CD14-positive monocyte (primary cell): ENCODE data around the gene DPP7. TPM values are rescaled to one million over a fixed set of nuclear protein-coding genes. Genes with fewer than 3 reads are reported as not detected.
A peak's percentile ranks its signal among the peaks of the same experiment; 100 is the strongest.
"Not testable (repeated sequence)": the region's sequence is repeated elsewhere in the genome, so short reads cannot be mapped to it uniquely, and the experiment has no call there.

Experiments used
- DNase-seq, 3 donors: peaks; one replicate each; pipeline ENCODE4 v3.0.0-alpha.2; 2011 to 2022
- H2AFZ ChIP-seq: 2 replicates; pipeline ENCODE4 v1.6.0; 2012; ENCODE audit warnings: mild to moderate bottlenecking, low read depth, low read length, inconsistent platforms; ENCODE audit not compliant: insufficient read depth, poor library complexity, severe bottlenecking
- H3K27ac ChIP-seq, 2 donors: 1 replicate in 1 of 2; 2 replicates in 1 of 2; pipeline ENCODE4 v1.5.1; 2012 to 2013; ENCODE audit warnings: low read length in 2 of 2, control low read depth in 1 of 2, inconsistent platforms in 1 of 2, low read depth in 1 of 2, mild to moderate bottlenecking in 1 of 2
- H3K27me3 ChIP-seq, 2 donors: one replicate each; pipeline versions ENCODE4 v1.6.0 to v1.6.1; 2011 to 2013; ENCODE audit warnings: low read length in 2 of 2; ENCODE audit not compliant: control insufficient read depth in 2 of 2, insufficient read depth in 2 of 2
- H3K36me3 ChIP-seq, 2 donors: replicated peaks in 1 of 2; 1 replicate in 1 of 2; 2 replicates in 1 of 2; pipeline versions ENCODE4 v1.5.1 to v1.6.1; 2012 to 2013; ENCODE audit warnings: low read length in 2 of 2, control low read depth in 1 of 2, inconsistent platforms in 1 of 2, mild to moderate bottlenecking in 1 of 2; ENCODE audit not compliant: insufficient read depth in 2 of 2, control insufficient read depth in 1 of 2
- H3K4me1 ChIP-seq, 2 donors: 1 replicate in 1 of 2; 2 replicates in 1 of 2; pipeline versions ENCODE4 v1.5.1 to v1.6.1; 2012 to 2013; ENCODE audit warnings: low read length in 2 of 2, control low read depth in 1 of 2, inconsistent platforms in 1 of 2, mild to moderate bottlenecking in 1 of 2, moderate library complexity in 1 of 2; ENCODE audit not compliant: insufficient read depth in 2 of 2, control insufficient read depth in 1 of 2
- H3K4me2 ChIP-seq: replicated peaks from 2 replicates; pipeline ENCODE3; 2012; ENCODE audit warnings: low read length, moderate library complexity, mild to moderate bottlenecking; ENCODE audit not compliant: poor library complexity, severe bottlenecking; ENCODE audit errors: extremely low read depth
- H3K4me3 ChIP-seq, 3 experiments: fragments of 200-600 bp in 1 of 3; sonication (generic) in 1 of 3; replicated peaks in 1 of 3; 1 replicate in 2 of 3; 2 replicates in 1 of 3; pipeline ENCODE4 v1.5.1; 2011 to 2013; ENCODE audit warnings: low read length in 3 of 3, mild to moderate bottlenecking in 3 of 3, control low read depth in 2 of 3, low read depth in 2 of 3, inconsistent platforms in 1 of 3, moderate library complexity in 1 of 3
- H3K79me2 ChIP-seq: 2 replicates; pipeline ENCODE4 v1.6.0; 2012; ENCODE audit warnings: mild to moderate bottlenecking, control low read depth, inconsistent platforms, low read length, moderate library complexity; ENCODE audit not compliant: insufficient read depth
- H3K9ac ChIP-seq: 2 replicates; pipeline ENCODE4 v1.6.0; 2017; ENCODE audit warnings: low read length, mild to moderate bottlenecking; ENCODE audit not compliant: insufficient read depth, poor library complexity, severe bottlenecking
- H3K9me3 ChIP-seq, 2 donors: replicated peaks in 1 of 2; 1 replicate in 1 of 2; 2 replicates in 1 of 2; pipeline versions ENCODE4 v1.5.1 to v1.6.1; 2012 to 2013; ENCODE audit warnings: low read length in 2 of 2, control low read depth in 1 of 2; ENCODE audit not compliant: control insufficient read depth in 1 of 2, insufficient read depth in 1 of 2
- H4K20me1 ChIP-seq: 2 replicates; pipeline ENCODE4 v1.6.0; 2012; ENCODE audit warnings: mild to moderate bottlenecking, low read length, control low read depth, moderate library complexity; ENCODE audit not compliant: insufficient read depth
- H3K27ac Mint-ChIP-seq, 7 donors: one replicate each; pipeline ENCODE4 v1.8.0; 2020; ENCODE audit warnings: mild to moderate bottlenecking in 7 of 7, mixed read lengths in 7 of 7, moderate library complexity in 6 of 7, inconsistent platforms in 2 of 7
- H3K27me3 Mint-ChIP-seq, 3 donors: one replicate each; pipeline ENCODE4 v1.8.0; 2021 to 2022; ENCODE audit warnings: low read depth in 3 of 3, mild to moderate bottlenecking in 3 of 3, mixed read lengths in 3 of 3, moderate library complexity in 3 of 3, inconsistent platforms in 1 of 3
- H3K36me3 Mint-ChIP-seq, 2 donors: one replicate each; pipeline ENCODE4 v1.8.0; 2020; ENCODE audit warnings: mixed read lengths in 2 of 2, inconsistent platforms in 1 of 2, mild to moderate bottlenecking in 1 of 2
- H3K4me1 Mint-ChIP-seq: one replicate; pipeline ENCODE4 v1.8.0; 2020; ENCODE audit warnings: mild to moderate bottlenecking, mixed read lengths
- H3K4me3 Mint-ChIP-seq, 2 donors: one replicate each; pipeline ENCODE4 v1.8.0; 2020; ENCODE audit warnings: mild to moderate bottlenecking in 2 of 2, mixed read lengths in 2 of 2, moderate library complexity in 1 of 2
- H3K9me3 Mint-ChIP-seq, 7 donors: one replicate each; pipeline ENCODE4 v1.8.0; 2020 to 2022; ENCODE audit warnings: mixed read lengths in 7 of 7, mild to moderate bottlenecking in 6 of 7, moderate library complexity in 6 of 7, inconsistent platforms in 2 of 7
- WGBS: methylation state at CpG from one replicate; pipeline ENCODE4 v1.1.5; 2013; ENCODE audit warnings: missing lambda C conversion rate; ENCODE audit not compliant: insufficient coverage; 5-methylcytosine and 5-hydroxymethylcytosine counted together
- intact Hi-C, 2 donors: fragments of 100-400 bp; cut with micrococcal nuclease; formaldehyde crosslinking; loops; one replicate each; pipeline versions ENCODE4 v1.15.0 to v1.15.1; 2023
- polyA plus RNA-seq, 3 donors: library from polyadenylated mRNA; depleted of rRNA in 1 of 3; unstranded in 2 of 3; stranded (reverse) in 1 of 3; fragments of 300-500 nt in 2 of 3; fragments of >200 nt in 1 of 3; fragmentation: Illumina TruSeq in 2 of 3; gene quantifications; 1 replicate in 2 of 3; 2 replicates in 1 of 3; pipeline ENCODE4 v1.2.3, GENCODE V29; 2012 to 2021
- TF ChIP-seq, protein P1 (sequence below): fragments of 200-600 bp; IDR thresholded peaks from one replicate; pipeline ENCODE4 v1.8.0; 2022; ENCODE audit warnings: antibody characterized with exemption, mild to moderate bottlenecking

DPP7 gene
- polyA plus RNA-seq, 3 donors = 68.3 to 287 (median 150) TPM

DNA sequence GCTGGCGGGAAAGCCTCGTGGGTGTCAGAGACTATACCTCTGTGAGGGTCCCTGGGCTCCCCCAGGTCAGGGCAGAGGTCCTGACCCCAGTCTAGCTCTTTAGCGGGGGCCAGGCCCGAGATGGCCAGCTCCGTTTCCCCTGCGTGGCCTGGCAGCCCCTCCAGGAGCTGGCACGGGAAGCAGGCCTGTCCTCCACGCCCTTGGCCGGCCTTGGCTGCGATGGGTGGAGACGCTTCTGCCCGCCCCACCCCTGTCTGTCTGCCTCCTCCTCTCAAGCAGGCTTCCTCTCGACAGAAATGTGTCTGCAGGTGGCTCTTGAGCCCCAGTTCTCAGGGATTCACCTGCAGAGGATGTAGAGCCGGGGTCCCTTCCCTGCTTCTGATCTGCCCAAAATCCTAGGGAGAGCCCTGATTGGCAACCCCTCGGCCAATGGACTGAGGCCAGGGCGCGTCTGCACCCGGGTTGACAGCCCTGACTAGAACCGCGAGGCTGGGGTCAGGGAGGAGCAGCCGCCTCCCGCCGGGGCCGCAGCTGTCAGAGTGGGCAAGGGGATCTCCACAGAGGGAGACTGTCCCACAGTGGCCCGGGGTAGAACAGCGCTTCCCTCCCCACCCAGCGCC lies 21.8 kb upstream of the DPP7 start:
- Mint-ChIP-seq H3K27me3 (peaks cover 64 to 80% (median 65%) of the 10 kb centered on the region in 3 donors), H3K27ac (no peak overlapping the region), H3K9me3 (peaks cover 0 to 9% (median 2%) of the 10 kb centered on the region in 7 donors), H3K4me3 (peak overlapping the region in 1 of 2 donors; percentile 62), H3K36me3 (peaks cover 0 to 2% of the 10 kb centered on the region in 2 donors), H3K4me1 (no peaks in the 10 kb centered on the region)
- intact Hi-C loops = no loop called here
- DNase-seq = no peak
- Histone ChIP-seq H3K4me3 (no peak overlapping the region), H3K27ac (no peak overlapping the region), H2AFZ (no peak overlapping the region), H3K9me3 (peaks cover 0 to 14% of the 10 kb centered on the region in 2 donors), H4K20me1 (no peaks in the 10 kb centered on the region), H3K79me2 (no peaks in the 10 kb centered on the region), H3K36me3 (no peaks in the 10 kb centered on the region), H3K4me1 (no peaks in the 10 kb centered on the region), H3K9ac (no peak overlapping the region), H3K27me3 (peaks cover 14 to 58% of the 10 kb centered on the region in 2 donors), H3K4me2 (no peak overlapping the region)
- TF ChIP-seq, protein P1, sequence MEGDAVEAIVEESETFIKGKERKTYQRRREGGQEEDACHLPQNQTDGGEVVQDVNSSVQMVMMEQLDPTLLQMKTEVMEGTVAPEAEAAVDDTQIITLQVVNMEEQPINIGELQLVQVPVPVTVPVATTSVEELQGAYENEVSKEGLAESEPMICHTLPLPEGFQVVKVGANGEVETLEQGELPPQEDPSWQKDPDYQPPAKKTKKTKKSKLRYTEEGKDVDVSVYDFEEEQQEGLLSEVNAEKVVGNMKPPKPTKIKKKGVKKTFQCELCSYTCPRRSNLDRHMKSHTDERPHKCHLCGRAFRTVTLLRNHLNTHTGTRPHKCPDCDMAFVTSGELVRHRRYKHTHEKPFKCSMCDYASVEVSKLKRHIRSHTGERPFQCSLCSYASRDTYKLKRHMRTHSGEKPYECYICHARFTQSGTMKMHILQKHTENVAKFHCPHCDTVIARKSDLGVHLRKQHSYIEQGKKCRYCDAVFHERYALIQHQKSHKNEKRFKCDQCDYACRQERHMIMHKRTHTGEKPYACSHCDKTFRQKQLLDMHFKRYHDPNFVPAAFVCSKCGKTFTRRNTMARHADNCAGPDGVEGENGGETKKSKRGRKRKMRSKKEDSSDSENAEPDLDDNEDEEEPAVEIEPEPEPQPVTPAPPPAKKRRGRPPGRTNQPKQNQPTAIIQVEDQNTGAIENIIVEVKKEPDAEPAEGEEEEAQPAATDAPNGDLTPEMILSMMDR = no peak
- 44% methylated on average over 24 of the region's 27 CpGs for WGBS

DNA sequence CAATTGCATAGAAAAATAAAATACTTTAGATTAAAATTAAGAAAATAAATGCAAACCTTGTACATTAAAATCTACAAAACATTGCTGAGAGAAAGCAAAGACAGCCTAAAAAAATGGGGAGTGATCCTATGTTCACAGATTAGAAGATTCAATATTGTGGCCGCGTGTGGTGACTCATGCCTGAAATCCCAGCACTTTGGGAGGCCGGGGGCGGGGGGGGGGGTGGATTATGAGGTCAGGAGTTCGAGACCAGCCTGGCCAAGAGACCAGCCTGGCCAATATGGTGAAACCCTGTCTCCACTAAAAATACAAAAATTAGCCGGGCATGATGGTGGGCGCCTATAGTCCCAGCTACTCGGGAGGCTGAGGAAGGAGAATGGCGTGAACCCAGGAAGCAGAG lies 20.6 kb upstream of the DPP7 start:
- Histone ChIP-seq H3K9me3 (peaks cover 11 to 23% of the 10 kb centered on the region in 2 donors), H3K27me3 (peaks cover 14 to 57% of the 10 kb centered on the region in 2 donors)
- Mint-ChIP-seq H3K4me3 (peak overlapping the region in 1 of 2 donors; percentile 48), H3K9me3 (peaks cover 3 to 19% (median 14%) of the 10 kb centered on the region in 7 donors), H3K27me3 (peaks cover 66 to 80% (median 67%) of the 10 kb centered on the region in 3 donors)
- H3K27ac ChIP-seq, H3K79me2 ChIP-seq, H3K4me1 Mint-ChIP-seq, intact Hi-C loops, H4K20me1 ChIP-seq, DNase-seq, H3K36me3 Mint-ChIP-seq, H3K4me3 ChIP-seq, H3K4me2 ChIP-seq, H3K9ac ChIP-seq, H2AFZ ChIP-seq, H3K36me3 ChIP-seq, H3K4me1 ChIP-seq, H3K27ac Mint-ChIP-seq: not testable (repeated sequence)
- 100% methylated on average over 2 of the region's 9 CpGs for WGBS
